CD4-positive, CD25-positive, alpha-beta regulatory T cell (primary cell): ENCODE data around the gene POLA1. TPM values are rescaled to one million over a fixed set of nuclear protein-coding genes. Genes with fewer than 3 reads are reported as not detected.

ENCODE experiments used
- ATAC-seq, 2 donors: fragments of 150-1000 bp; cut with Tn5 transposase; one replicate each; pipeline ENCODE4 v1.10.0; 2021; ENCODE audit warnings: low read depth in 2 of 2, moderate number of reproducible peaks in 2 of 2, moderate library complexity in 1 of 2
- DNase-seq, 3 donors: peaks; one replicate each; pipeline versions ENCODE4 v3.0.0 to v3.0.0-alpha.2; 2012 to 2022; ENCODE audit warnings: mixed read lengths in 1 of 3
- H3K27ac ChIP-seq: one replicate; pipeline ENCODE4 v1.7.0; 2013; ENCODE audit warnings: mild to moderate bottlenecking, low read length; ENCODE audit not compliant: insufficient read depth, poor library complexity, severe bottlenecking
- H3K27me3 ChIP-seq: one replicate; pipeline ENCODE4 v1.7.0; 2013; ENCODE audit warnings: low read length; ENCODE audit not compliant: control insufficient read depth, insufficient read depth
- H3K36me3 ChIP-seq: one replicate; pipeline ENCODE4 v1.7.0; 2013; ENCODE audit warnings: mild to moderate bottlenecking, low read length, moderate library complexity; ENCODE audit not compliant: control insufficient read depth, insufficient read depth
- H3K4me1 ChIP-seq: 2 replicates; pipeline ENCODE4 v1.7.0; 2013; ENCODE audit warnings: mild to moderate bottlenecking, low read length; ENCODE audit not compliant: insufficient read depth, control insufficient read depth, poor library complexity, severe bottlenecking
- H3K4me3 ChIP-seq: one replicate; pipeline ENCODE4 v1.7.0; 2013; ENCODE audit warnings: low read depth, mild to moderate bottlenecking, low read length, moderate library complexity
- H3K9me3 ChIP-seq, 2 experiments: 1 replicate in 1 of 2; 2 replicates in 1 of 2; pipeline ENCODE4 v1.7.0; 2013; ENCODE audit warnings: low read length in 2 of 2, mild to moderate bottlenecking in 1 of 2, moderate library complexity in 1 of 2; ENCODE audit not compliant: control insufficient read depth in 2 of 2
- H3K27ac Mint-ChIP-seq, 3 donors: one replicate each; pipeline ENCODE4 v1.8.0; 2020 to 2022; ENCODE audit warnings: mild to moderate bottlenecking in 3 of 3, mixed read lengths in 3 of 3, moderate library complexity in 2 of 3
- H3K27me3 Mint-ChIP-seq: one replicate; pipeline ENCODE4 v1.8.0; 2022; ENCODE audit warnings: mild to moderate bottlenecking, mixed read lengths
- H3K36me3 Mint-ChIP-seq: one replicate; pipeline ENCODE4 v1.8.0; 2020; ENCODE audit warnings: mixed read lengths
- H3K4me1 Mint-ChIP-seq, 4 donors: one replicate each; pipeline ENCODE4 v1.8.0; 2020 to 2022; ENCODE audit warnings: mixed read lengths in 4 of 4, mild to moderate bottlenecking in 1 of 4
- H3K4me3 Mint-ChIP-seq, 4 donors: one replicate each; pipeline ENCODE4 v1.8.0; 2020 to 2022; ENCODE audit warnings: mild to moderate bottlenecking in 4 of 4, mixed read lengths in 4 of 4, moderate library complexity in 3 of 4
- H3K9me3 Mint-ChIP-seq, 7 donors: one replicate each; pipeline ENCODE4 v1.8.0; 2020 to 2022; ENCODE audit warnings: mixed read lengths in 7 of 7, mild to moderate bottlenecking in 3 of 7, moderate library complexity in 2 of 7
- polyA plus RNA-seq, 4 donors: library from polyadenylated mRNA; unstranded; fragments of 300-500 nt; fragmentation: Illumina TruSeq; gene quantifications; one replicate each; pipeline ENCODE4 v1.2.3, GENCODE V29; 2021
- total RNA-seq: library from RNA; stranded (reverse); gene quantifications from one replicate; pipeline ENCODE4 v1.2.3, GENCODE V29; 2022

The POLA1 gene
- total and polyA plus RNA-seq, 5 donors from 2014 or later = 3.1 to 10.2 (median 4.7) TPM

- no peaks in the 10 kb centered on the region for H3K9me3 ChIP-seq
- peaks cover 0 to 2% (median 0%) of the 10 kb centered on the region in 7 donors for H3K9me3 Mint-ChIP-seq
- no peak overlapping the region for H3K4me3 ChIP-seq
- H3K36me3 ChIP-seq = peaks cover 5% of the 10 kb centered on the region
- H3K4me1 Mint-ChIP-seq = peaks cover 0 to 2% (median 0%) of the 10 kb centered on the region in 4 donors
- no peaks in the 10 kb centered on the region for H3K27me3 Mint-ChIP-seq
- no peak for DNase-seq
- H3K4me3 Mint-ChIP-seq = no peak overlapping the region
- no peaks in the 10 kb centered on the region for H3K27me3 ChIP-seq
- no peak overlapping the region for H3K27ac ChIP-seq
- H3K36me3 Mint-ChIP-seq = peaks cover 11% of the 10 kb centered on the region
- H3K27ac Mint-ChIP-seq = no peak overlapping the region
- ATAC-seq = no peak
- H3K4me1 ChIP-seq = no peaks in the 10 kb centered on the region
These were observed 54.5 kb downstream of the POLA1 start for GRCh38 chrX:24748196-24748595.

- ATAC-seq (no peak), DNase-seq (no peak)
- H3K27ac ChIP-seq = no peak overlapping the region
- no peaks in the 10 kb centered on the region for H3K27me3 Mint-ChIP-seq
- no peak overlapping the region for H3K27ac Mint-ChIP-seq
- H3K4me3 Mint-ChIP-seq = no peak overlapping the region
- no peaks in the 10 kb centered on the region for H3K27me3 ChIP-seq
- no peaks in the 10 kb centered on the region for H3K4me1 ChIP-seq
- H3K9me3 ChIP-seq = no peaks in the 10 kb centered on the region
- H3K9me3 Mint-ChIP-seq = peaks cover 0 to 6% (median 0%) of the 10 kb centered on the region in 7 donors
- no peak overlapping the region for H3K4me3 ChIP-seq
- peaks cover 2% of the 10 kb centered on the region for H3K36me3 ChIP-seq
- H3K4me1 Mint-ChIP-seq = no peaks in the 10 kb centered on the region
- peaks cover 17% of the 10 kb centered on the region for H3K36me3 Mint-ChIP-seq
These were observed 66.1 kb downstream of the POLA1 start for GRCh38 chrX:24759786-24760185.

DNA sequence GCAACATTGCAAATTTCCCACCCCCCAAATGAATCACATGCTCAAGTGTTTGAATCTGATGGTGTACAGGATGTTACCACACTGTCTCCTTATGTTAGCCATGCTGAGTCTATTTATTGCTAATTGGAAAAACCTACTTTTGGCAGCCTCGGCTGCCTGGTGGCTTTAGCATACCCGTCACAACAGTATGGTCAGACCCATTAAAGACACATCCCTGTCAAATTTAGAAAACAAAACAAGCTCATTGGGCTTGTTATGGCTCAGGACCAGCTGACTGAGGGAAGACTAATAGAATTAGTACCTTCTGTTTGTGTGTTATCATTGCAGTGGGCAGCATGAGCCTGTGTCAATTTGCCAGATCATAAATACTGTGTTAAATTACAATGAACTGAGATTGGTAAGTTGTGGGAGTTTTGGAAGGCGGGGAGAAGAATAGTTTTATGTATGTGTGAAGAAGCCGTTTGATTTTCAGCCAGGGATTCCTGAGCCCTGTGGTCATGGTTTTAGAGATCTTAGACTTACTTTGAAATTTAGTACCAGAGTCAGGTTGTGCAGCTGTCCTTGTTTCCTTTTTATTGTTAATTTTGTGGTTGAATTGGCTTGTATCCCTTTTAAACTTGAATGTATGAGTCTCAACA is 66.8 kb downstream of the POLA1 start:
- no peaks in the 10 kb centered on the region for H3K27me3 Mint-ChIP-seq
- DNase-seq = no peak
- no peak overlapping the region for H3K4me3 Mint-ChIP-seq
- Histone ChIP-seq H3K9me3 (no peaks in the 10 kb centered on the region), H3K36me3 (peaks cover 2% of the 10 kb centered on the region), H3K27ac (no peak overlapping the region), H3K27me3 (no peaks in the 10 kb centered on the region), H3K4me1 (no peaks in the 10 kb centered on the region), H3K4me3 (no peak overlapping the region)
- H3K4me1 Mint-ChIP-seq = no peaks in the 10 kb centered on the region
- peaks cover 19% of the 10 kb centered on the region for H3K36me3 Mint-ChIP-seq
- ATAC-seq = no peak
- H3K27ac Mint-ChIP-seq = no peak overlapping the region
- H3K9me3 Mint-ChIP-seq = peaks cover 0 to 6% (median 0%) of the 10 kb centered on the region in 7 donors

- Mint-ChIP-seq H3K4me3 (no peak overlapping the region), H3K36me3 (peaks cover 22% of the 10 kb centered on the region), H3K27me3 (no peaks in the 10 kb centered on the region), H3K27ac (no peak overlapping the region), H3K4me1 (no peaks in the 10 kb centered on the region), H3K9me3 (peaks cover 0 to 6% (median 0%) of the 10 kb centered on the region in 7 donors)
- H3K4me3 ChIP-seq = no peak overlapping the region
- no peak overlapping the region for H3K27ac ChIP-seq
- H3K36me3 ChIP-seq = peaks cover 2% of the 10 kb centered on the region
- DNase-seq = no peak
- H3K27me3 ChIP-seq = no peaks in the 10 kb centered on the region
- no peaks in the 10 kb centered on the region for H3K9me3 ChIP-seq
- H3K4me1 ChIP-seq = no peaks in the 10 kb centered on the region
- ATAC-seq = no peak
These were observed 67.6 kb downstream of the POLA1 start for GRCh38 chrX:24761306-24761705.

- Histone ChIP-seq H3K4me1 (no peaks in the 10 kb centered on the region), H3K27me3 (no peaks in the 10 kb centered on the region), H3K27ac (no peak overlapping the region), H3K4me3 (no peak overlapping the region), H3K36me3 (peaks cover 2% of the 10 kb centered on the region), H3K9me3 (no peaks in the 10 kb centered on the region)
- Mint-ChIP-seq H3K27ac (peak overlapping the region in 1 of 3 donors; percentile 63), H3K36me3 (peaks cover 22% of the 10 kb centered on the region), H3K9me3 (peaks cover 0 to 6% (median 0%) of the 10 kb centered on the region in 7 donors), H3K4me3 (no peak overlapping the region), H3K4me1 (no peaks in the 10 kb centered on the region), H3K27me3 (no peaks in the 10 kb centered on the region)
- DNase-seq (no peak), ATAC-seq (no peak)
These were observed 70.3 kb downstream of the POLA1 start for GRCh38 chrX:24763989-24764388.

DNA sequence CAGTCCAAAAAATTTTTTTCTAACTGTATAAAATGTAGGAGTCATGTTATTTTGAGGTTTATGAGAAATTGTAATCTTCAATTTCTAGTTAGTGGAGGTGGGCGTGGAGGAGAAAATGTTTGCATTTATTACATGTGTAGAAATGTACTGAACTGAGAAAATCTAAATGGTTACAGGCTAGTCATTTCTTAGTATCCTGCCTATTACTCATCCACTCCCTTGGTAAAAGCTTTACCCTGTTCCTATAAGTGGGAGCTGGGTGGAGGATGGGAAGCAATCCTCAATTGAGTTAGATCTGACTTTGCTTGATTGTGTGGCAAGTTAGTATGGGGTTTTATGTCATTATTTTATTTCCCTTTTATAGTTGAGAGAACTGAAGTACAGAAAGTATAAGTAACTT is 73.8 kb downstream of the POLA1 start:
- Histone ChIP-seq H3K4me3 (no peak overlapping the region), H3K27ac (no peak overlapping the region), H3K4me1 (no peaks in the 10 kb centered on the region), H3K36me3 (peaks cover 4% of the 10 kb centered on the region), H3K27me3 (no peaks in the 10 kb centered on the region), H3K9me3 (no peaks in the 10 kb centered on the region)
- peaks cover 14% of the 10 kb centered on the region for H3K36me3 Mint-ChIP-seq
- H3K4me3 Mint-ChIP-seq = no peak overlapping the region
- no peaks in the 10 kb centered on the region for H3K4me1 Mint-ChIP-seq
- ATAC-seq (no peak), DNase-seq (no peak)
- peaks cover 0 to 6% (median 0%) of the 10 kb centered on the region in 7 donors for H3K9me3 Mint-ChIP-seq
- no peaks in the 10 kb centered on the region for H3K27me3 Mint-ChIP-seq
- no peak overlapping the region for H3K27ac Mint-ChIP-seq

DNA sequence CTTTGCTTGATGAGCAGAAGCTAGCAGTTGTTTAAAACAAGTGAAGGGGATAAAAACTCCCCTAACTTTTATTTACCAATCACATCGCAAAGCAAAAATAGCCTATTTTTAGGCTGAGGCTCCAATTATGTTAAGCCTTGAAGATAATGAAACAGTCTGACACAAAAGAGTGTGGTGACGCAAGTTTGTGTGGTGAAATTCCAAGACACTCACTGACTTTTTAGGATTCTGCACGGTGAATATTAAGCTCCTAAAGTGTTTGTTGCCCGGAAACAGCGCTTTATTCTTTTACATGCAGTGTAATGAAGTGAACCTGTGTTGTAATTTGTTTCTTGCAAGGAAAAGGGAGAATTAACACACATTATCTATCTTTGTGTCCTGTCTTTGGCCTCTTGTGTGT is 74.8 kb downstream of the POLA1 start:
- Histone ChIP-seq H3K4me1 (no peaks in the 10 kb centered on the region), H3K27me3 (no peaks in the 10 kb centered on the region), H3K4me3 (no peak overlapping the region), H3K9me3 (no peaks in the 10 kb centered on the region), H3K27ac (no peak overlapping the region), H3K36me3 (peaks cover 4% of the 10 kb centered on the region)
- no peak for DNase-seq
- H3K4me3 Mint-ChIP-seq = peak overlapping the region in 1 of 4 donors; percentile 54
- H3K4me1 Mint-ChIP-seq = no peaks in the 10 kb centered on the region
- peaks cover 0 to 2% (median 0%) of the 10 kb centered on the region in 7 donors for H3K9me3 Mint-ChIP-seq
- no peak overlapping the region for H3K27ac Mint-ChIP-seq
- H3K27me3 Mint-ChIP-seq = no peaks in the 10 kb centered on the region
- no peak for ATAC-seq
- H3K36me3 Mint-ChIP-seq = peaks cover 8% of the 10 kb centered on the region

DNA sequence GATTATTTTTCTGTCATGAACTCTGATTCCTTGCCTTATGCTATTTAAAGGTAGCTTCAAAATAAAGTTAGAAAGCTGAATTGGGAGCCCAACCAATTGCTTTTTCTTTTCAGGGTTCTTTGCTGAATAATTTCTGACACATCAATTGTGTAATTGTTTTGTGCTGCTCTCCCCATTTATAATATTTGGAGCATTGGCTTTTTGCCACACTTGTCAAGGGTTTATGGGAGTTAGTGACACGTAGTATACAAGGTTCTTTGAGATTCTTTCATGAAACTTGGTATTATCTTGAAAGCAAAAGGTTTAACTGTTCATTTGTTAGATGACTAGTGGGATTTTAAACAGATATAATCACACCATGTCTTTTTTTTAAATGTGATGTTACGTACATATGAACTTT is 80.9 kb downstream of the POLA1 start:
- Histone ChIP-seq H3K4me3 (no peak overlapping the region), H3K27me3 (no peaks in the 10 kb centered on the region), H3K36me3 (peaks cover 4% of the 10 kb centered on the region), H3K4me1 (no peaks in the 10 kb centered on the region), H3K9me3 (no peaks in the 10 kb centered on the region), H3K27ac (no peak overlapping the region)
- ATAC-seq = no peak
- Mint-ChIP-seq H3K9me3 (no peaks in the 10 kb centered on the region), H3K27me3 (no peaks in the 10 kb centered on the region), H3K4me3 (no peak overlapping the region), H3K27ac (no peak overlapping the region), H3K36me3 (no peaks in the 10 kb centered on the region), H3K4me1 (peaks cover under 1 to 13% (median 7%) of the 10 kb centered on the region in 4 donors)
- DNase-seq = no peak
